Cardiac fibroblast (primary cell): ENCODE measurements around the gene ZBTB44.

Experiments used
- DNase-seq, 2 donors: peaks; one replicate each; pipeline versions ENCODE4 v3.0.0 to v3.0.0-alpha.2; 2010; ENCODE audit warnings: low read depth in 2 of 2
- H3K4me3 ChIP-seq, 2 donors: replicated peaks in 1 of 2; 1 replicate in 1 of 2; 2 replicates in 1 of 2; pipeline ENCODE4 v1.5.1; 2011; ENCODE audit warnings: low read depth in 2 of 2, low read length in 2 of 2, mild to moderate bottlenecking in 2 of 2, moderate library complexity in 1 of 2
- TF ChIP-seq, protein P1 (sequence below): IDR thresholded peaks from one replicate; pipeline ENCODE4 v1.5.1; 2011; ENCODE audit warnings: low read depth, mild to moderate bottlenecking, low read length, inconsistent platforms

Gene ZBTB44

DNA sequence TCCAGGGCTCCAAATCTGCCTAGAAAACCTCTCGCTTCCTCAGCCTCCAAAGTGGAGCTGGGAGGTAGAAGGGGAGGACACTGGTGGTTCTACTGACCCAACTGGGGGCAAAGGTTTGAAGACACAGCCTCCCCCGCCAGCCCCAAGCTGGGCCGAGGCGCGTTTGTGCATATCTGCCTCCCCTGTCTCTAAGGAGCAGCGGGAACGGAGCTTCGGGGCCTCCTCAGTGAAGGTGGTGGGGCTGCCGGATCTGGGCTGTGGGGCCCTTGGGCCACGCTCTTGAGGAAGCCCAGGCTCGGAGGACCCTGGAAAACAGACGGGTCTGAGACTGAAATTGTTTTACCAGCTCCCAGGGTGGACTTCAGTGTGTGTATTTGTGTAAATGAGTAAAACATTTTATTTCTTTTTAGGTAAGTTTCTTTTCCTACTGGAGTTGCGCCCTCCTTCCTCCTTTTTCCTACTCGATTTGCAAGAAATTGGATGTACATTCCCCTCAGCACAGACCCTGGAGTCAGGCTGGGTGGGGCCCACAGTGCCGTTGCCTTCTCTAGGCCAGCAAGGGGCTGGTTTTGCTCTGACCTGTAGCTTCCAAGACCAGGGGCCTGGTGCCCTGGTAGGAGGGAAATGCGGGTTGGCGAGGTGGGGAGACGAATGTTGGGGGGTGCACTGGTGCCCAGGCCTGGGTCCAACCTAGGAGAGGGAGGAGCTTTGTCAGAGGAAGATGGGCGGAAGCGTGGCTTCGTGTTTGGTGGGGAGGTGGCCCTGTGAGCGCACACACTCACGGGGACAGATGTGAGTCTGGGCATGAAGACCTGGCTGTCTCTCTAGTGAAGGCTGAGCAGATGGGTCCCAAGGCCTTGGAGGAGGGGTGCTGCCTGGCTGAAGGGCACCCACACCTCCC, 104.5 kb downstream of the ZBTB44 start:
- DNase-seq = no peak
- TF ChIP-seq, protein P1, sequence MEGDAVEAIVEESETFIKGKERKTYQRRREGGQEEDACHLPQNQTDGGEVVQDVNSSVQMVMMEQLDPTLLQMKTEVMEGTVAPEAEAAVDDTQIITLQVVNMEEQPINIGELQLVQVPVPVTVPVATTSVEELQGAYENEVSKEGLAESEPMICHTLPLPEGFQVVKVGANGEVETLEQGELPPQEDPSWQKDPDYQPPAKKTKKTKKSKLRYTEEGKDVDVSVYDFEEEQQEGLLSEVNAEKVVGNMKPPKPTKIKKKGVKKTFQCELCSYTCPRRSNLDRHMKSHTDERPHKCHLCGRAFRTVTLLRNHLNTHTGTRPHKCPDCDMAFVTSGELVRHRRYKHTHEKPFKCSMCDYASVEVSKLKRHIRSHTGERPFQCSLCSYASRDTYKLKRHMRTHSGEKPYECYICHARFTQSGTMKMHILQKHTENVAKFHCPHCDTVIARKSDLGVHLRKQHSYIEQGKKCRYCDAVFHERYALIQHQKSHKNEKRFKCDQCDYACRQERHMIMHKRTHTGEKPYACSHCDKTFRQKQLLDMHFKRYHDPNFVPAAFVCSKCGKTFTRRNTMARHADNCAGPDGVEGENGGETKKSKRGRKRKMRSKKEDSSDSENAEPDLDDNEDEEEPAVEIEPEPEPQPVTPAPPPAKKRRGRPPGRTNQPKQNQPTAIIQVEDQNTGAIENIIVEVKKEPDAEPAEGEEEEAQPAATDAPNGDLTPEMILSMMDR = no peak
- H3K4me3 ChIP-seq = no peak overlapping the region

DNA sequence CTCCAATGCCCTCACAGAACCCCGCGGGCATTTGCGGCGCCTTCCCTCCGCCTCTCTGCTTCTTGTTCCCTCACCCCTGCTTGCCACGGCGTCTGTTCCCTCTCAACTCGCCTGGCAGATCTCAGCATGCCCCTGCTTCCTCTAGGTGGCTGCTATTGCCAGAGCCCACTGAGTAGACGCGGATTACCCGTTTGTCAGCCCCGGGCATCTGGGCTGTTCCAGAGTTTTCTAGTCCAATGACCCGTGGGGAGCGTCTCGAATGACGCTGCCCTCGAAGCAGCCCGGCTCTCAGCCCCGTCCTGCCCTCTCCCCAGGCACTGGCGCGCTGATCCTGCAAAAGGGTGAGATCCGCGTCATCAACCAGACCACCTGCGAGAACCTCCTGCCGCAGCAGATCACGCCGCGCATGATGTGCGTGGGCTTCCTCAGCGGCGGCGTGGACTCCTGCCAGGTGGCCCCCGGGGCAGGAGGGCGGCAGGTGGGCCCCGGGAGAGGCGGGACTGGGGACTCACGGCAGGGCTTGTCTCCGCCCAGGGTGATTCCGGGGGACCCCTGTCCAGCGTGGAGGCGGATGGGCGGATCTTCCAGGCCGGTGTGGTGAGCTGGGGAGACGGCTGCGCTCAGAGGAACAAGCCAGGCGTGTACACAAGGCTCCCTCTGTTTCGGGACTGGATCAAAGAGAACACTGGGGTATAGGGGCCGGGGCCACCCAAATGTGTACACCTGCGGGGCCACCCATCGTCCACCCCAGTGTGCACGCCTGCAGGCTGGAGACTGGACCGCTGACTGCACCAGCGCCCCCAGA, 105.4 kb downstream of the ZBTB44 start:
- TF ChIP-seq, protein P1 = no peak
- DNase-seq = no peak
- no peak overlapping the region for H3K4me3 ChIP-seq

DNA sequence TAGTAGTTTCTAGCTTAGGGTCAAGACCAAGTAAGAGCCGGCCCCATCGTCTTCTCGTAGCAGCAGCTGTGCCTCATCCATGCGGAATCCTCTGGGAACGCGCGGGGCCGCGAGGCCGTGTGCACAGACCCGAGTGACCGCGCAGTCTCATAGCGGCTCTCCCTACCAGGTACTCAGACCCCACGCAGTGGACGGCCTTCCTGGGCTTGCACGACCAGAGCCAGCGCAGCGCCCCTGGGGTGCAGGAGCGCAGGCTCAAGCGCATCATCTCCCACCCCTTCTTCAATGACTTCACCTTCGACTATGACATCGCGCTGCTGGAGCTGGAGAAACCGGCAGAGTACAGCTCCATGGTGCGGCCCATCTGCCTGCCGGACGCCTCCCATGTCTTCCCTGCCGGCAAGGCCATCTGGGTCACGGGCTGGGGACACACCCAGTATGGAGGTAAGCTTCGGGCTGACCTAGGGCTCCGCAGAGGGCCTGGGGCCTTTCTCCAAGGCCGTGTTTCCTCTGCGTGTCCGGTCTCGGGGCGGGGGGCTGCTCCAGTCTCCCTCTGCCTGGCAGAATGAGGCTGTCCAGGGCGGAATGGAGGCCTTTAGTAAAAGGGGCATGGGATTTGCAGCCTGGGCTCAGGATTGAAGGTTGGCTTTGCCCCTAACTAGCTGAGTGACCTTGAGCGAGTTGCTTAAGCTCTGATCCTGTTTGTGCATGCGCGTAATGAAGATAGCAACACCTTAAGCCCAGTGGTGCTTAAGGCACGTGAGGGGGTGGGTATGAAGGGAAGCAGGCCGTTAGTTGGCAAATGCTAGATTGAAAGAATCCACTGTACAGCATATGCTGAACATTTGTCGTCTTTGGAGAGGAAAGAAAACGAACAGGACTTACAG, 106.2 kb downstream of the ZBTB44 start:
- no peak overlapping the region for H3K4me3 ChIP-seq
- DNase-seq = no peak
- TF ChIP-seq, protein P1 = no peak

DNA sequence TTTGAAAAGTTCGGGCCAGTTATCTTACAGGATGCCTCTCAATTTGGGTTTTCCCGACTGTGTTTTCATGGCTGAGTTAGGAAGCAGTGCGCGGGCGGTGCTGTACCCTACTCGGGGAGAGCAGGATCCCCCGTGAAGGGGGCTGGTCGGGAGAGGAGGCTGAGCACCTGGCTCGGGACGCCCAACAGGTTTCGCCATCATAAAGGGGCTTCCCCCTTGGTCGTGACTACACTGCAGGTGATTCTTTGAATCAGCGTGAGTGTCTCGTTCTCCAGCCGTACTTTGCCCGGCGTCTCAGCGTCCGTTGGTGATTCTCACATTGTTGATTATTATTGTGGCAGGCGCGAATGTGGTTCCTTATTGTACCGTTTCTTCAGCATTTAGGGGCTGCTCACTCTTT, 108.6 kb downstream of the ZBTB44 start:
- TF ChIP-seq, protein P1 = no peak
- no peak overlapping the region for H3K4me3 ChIP-seq
- DNase-seq = no peak

DNA sequence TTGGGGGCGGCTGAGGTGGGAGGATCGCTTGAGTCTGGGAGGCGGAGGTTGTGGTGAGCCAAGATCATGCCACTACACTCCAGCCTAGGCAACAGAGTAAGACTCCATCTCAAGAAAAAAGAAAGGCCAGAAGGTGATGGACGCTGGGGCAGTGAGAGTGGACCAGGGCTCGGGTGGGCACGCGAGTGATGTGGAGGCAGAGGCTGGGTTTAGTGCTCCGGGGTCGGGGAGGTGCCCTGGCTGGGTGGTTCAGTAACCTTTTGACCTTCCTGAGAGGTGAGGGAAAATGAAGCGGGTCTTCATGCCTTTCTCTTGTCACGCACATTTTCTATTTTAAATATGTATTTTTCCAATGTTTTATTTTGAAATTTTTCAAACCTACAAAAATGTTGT, 110.0 kb downstream of the ZBTB44 start:
- DNase-seq = no peak
- H3K4me3 ChIP-seq = no peak overlapping the region

More for the DNA sequence above, 110.0 kb downstream of the ZBTB44 start:
- TF ChIP-seq, protein P1 = no peak
